HG03575 (cell line): ENCODE results near the gene PRDM10.
"Not testable (repeated sequence)": the region's sequence is repeated elsewhere in the genome, so short reads cannot be mapped to it uniquely, and the experiment has no call there.

ENCODE experiments used
- ATAC-seq: cut with Tn5 transposase; IDR thresholded peaks from one replicate; pipeline ENCODE4 v1.9.1; 2021; ENCODE audit not compliant: unreplicated experiment, insufficient number of reproducible peaks, low FRiP score; ENCODE audit errors: extremely low read depth

The PRDM10 gene

DNA sequence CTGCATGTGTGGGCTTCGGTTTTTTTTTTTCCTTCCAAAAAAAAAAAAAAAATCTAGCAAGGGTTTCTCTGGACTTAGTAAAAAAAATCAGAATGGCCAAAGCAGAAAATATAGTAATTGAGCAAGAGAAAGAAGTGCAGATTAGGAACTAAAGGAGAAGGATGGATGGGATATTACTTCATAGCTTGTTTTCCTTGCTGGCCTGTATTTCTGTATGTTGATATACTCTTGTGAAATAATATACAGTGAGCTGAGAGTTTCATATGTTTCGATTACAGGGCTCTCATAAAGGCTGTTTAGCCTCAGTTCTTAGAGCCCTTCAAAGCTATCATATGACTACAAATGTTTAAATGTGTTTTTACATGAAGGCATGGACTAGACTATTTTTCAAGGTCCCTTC, 72.9 kb downstream of the PRDM10 start:
- no peak for ATAC-seq

DNA sequence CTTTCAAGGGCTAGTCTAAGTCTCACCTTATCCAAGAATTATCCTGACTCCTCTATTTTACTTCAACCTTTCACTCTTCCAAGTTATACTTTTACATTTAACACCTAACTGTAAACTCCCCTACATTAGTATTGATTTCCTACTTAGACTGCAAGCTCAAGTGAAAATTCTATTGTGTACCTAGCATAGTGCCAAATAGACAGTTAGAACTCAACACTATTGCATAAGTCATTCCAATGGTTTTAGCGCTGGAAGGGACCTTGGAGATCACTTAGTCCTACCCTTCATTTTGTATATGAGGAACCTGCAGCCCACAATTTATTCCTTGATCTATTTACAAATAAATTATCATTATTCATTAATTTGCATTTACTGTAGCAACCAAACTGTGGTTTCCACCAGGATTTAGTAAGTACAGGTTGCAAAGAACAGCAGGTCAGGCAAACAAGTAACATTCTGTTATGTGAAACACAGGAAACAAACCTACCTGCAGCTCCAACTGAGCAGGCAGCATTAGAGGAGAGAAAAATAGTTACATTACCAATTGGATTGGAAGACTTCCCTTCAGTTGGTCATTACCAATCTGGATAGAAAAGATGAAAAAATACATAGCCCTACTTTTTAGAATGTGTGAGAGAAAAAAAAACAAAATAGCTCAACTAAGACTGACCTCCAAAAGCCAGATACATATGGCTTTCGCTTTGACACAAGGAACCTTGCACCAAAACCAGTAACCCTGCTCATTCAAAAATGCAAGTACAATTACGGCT, 73.5 kb downstream of the PRDM10 start:
- no peak for ATAC-seq

DNA sequence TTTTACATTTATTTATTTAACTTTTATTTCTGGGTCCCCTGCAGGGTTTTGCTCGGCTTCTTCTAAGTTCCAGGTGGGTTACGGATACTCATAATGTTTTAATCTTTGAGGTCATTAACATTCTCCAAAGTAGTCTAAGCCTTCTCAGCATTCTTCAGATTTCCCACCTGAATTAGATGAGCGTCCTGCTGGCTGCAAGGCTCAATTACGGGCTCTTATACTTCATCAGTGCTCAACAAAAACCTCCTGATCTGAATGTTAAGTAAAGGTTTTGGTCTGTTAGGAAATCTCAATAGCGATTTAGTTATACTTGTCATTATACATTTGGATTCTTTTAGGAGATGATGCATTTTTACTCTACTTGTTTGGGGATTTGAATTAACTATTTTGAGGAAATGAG, 80.0 kb downstream of the PRDM10 start:
- ATAC-seq: no peak

DNA sequence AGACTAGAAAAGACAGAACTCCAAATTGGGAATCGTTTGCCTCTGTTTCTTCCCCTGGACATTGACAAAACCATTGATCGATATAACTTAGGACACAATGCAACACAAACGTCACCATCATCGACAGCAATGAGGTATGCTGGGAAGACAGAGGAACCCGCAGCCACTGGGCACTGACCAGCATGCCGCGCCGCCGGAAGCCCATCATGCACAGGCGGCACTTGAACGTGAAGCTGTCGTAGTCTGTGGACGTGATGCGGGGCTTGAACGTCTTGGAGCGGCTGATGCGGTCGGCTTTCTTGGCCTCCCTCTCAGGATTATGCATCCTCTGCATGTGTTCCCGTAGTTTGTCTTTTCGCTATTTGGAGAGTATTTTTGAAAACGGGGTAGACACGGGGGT, 84.3 kb downstream of the PRDM10 start:
- ATAC-seq: no peak

DNA sequence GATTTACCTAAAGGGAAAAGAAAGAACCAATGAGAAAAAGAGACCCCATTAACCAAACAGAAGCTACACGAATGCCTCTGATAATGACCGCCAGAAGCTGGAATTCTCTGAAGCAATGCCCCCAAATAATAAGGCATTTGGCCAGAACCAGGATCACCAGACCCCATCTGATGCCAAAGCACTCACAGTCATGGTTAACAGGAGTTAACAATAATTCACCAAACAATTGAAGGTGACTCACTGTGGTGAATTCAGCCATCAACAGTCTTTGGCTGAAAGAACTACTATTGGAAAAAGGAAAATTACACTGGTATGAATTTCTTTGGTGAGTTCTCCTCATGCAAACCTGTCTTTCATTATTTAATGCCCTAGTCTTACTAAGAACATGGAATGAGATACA, 85.4 kb downstream of the PRDM10 start:
- ATAC-seq: no peak

DNA sequence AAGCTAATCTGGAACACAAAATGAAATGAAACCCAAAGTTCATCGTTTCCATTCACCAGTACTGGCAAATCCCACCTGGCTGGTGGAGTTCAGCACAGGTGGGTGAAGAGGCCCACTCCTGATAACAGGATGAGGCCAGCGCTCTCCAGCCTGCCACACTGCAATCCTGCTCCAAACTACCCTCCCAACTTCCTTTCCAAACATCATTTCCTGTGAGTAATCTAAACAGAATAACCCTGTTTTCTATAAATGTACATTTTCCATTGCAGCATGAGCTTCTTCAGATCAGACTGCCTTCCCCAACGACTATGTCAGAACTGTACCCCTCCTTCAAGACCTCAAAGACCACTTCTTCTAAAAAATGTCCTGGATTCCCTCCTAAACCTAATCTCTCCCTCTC, 91.3 kb downstream of the PRDM10 start:
- ATAC-seq: no peak

DNA sequence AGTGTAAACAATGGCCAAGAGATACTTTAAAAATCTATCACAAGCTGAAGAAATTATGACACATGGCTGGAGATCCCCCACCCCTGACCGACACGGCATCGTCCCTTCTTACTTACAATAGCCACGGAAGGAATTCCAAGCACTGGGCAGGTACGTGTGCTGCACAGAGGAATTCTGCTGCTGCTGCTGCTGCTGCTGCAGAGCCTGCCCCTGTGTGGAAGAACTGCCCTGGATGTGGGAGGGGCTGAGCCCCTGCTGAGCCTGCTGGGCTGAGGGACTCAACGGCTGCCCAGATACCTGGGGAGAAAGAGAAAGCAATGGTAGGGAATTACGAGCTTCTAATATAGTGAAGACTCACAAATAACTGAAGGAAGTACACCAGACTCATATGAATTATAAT, 92.3 kb downstream of the PRDM10 start:
- ATAC-seq: no peak

DNA sequence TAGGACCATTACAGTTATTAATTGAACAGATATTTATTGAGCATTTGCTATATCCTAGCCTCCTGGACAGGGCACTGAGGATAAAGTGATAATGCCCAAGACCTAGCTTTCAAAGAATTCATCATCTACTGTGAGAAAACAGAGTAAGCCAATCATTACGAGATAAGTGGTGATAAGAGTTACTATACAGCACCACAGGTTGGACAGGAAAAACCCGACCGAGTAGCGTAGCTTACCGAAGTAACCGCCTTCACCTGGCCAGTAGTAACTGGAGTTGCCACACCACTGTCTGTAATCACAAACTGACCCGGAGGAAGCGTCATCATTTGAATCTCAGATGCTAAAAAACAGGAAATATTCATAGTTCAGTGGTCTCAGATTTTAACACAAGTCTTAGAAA, 97.2 kb downstream of the PRDM10 start:
- ATAC-seq: no peak

DNA sequence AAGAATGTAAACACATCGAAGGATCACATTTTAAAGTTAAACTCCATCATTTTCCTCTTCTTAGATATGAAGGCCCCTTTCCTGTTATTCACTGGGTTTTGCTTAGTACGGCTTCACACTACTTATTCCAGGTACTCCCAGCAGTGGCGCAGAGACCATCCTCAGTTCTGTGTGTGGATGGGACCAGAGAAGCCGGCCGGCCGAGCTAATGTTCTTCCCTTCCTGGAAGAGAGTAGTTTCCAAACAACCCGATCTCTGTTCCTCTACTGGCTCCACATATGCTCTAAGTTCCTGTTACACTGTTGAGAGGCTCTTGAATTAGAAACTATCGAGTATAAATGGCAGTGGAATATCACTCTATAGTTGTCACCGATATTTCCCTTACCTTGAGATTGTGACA, 106.6 kb downstream of the PRDM10 start:
- ATAC-seq: no peak

DNA sequence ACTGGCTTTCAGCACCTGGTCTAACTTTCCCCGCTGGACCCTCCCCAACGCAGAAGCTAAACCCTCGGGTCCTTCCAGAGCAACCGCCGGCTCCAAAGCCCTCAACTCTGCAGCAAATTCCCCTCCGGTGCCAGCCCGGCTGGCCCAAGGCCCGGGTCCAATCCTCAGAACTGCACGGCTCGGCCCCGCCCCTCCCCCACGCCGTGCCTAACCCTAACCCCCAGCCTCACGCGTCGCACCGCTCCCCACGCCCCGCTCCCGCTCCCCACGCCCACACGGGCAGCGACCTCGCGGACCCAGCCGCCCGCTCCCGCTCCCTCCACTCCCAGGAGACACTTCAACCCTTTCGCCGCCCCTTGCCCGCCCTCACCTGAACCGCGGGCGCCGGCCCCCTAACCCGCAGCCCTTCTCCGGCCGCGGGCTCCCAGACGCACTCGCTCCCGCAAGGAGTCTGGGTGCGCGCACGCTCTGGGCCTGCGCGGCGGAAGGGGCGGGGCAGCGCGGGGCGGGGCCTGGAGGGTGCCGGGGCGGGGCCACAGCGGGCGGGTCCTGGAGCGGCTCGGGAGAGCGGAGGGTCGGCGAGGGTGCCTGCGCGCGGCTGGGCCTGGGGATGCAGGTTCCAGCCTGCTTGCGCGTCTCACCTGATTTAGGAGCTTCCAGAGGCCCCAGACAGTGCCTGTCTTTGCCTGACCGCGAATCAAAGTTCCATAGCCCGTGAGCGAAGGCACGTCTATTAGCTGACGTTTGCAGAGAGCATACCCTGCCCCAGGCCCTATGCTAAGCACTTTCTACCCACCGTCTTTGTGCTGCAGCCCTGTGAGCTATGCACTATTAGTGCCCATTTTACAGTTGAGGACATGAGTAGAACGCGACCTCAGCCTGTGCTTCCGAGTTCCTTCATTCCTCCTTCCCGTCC, 107.3 kb downstream of the PRDM10 start, which contains the start of gene NFRKB:
TSS of gene NFRKB (minus strand) at position 453 of the 916 bp plus-strand sequence. CDS start 2,729 bp downstream, outside the sequence.
- peak; percentile 37 for ATAC-seq

DNA sequence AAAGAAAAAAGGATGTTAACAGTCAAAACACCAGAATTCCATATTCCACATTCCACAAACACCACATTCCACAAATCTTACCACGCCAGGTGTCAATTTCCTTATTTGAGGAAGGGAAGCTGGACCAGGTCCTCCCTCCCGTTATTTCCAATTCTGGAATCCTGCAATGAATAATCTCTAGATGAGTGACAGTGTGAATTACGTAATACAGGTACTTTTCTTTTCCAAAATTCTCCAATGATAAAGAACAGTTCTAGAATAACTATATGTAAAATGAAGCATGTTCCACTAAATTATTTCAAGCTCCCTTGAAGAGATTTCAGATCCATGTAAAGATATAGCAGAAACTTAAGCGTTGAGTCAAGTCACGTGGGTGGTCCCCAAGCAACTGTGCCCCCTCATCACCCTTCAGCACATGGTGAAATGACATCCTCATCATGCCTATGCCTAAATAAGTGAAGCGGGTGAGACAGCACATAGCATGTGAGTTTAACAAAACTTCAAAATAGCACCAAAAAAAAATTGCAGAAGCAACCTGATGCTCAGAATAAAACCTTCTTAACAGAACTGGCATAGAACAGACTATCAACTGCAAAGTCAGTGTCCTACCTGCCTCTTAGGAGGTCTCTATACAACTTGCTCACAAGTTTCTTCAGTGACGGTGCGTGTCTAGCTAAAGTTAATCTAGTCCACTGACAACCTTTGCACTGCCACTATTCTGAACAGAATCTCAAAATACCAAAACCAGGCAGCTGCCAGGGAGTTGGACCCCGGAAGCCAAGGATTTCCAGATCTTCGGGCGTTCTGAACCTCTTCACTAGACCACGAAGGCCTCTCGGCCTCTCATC, 108.1 kb downstream of the PRDM10 start:
- peak; percentile 16 for ATAC-seq

DNA sequence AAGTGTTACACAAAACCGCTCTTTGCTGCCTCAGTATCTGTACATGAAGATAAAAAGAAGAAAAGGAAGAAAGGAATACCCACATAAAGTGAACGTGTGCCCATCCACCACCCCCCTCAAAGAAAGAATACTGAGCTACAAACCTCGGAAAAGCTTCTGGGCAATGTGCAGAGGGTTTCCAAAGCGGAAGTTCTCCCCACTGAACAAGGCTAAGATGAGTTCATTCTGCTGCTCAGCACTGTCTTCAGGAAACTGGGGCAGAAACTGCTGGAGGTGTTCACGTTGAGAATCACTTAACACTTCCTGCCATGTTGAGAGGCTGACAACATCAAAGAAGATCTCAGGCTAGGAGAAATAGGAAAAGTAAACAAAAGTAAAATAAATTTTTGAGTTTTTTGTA, 114.2 kb downstream of the PRDM10 start:
- no peak for ATAC-seq

DNA sequence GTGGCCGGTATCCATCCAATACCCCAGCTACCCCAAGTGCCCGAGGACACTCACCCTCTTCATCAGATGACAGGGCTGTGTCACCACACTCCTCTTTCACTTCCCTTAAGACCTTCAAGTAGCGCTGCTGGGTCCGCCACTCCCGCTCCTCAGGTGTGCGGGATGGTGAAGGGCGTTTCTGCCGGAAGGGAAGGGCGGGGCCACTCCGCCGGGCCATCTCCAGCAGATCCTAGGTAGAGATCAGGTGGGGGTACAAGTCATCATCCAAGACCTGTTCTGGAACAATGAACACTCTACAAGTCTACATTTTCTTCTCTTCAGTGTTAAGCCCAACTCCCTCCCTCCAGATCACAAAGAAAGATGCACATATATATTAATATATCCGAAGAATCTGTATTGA, 117.3 kb downstream of the PRDM10 start:
- no peak for ATAC-seq

DNA sequence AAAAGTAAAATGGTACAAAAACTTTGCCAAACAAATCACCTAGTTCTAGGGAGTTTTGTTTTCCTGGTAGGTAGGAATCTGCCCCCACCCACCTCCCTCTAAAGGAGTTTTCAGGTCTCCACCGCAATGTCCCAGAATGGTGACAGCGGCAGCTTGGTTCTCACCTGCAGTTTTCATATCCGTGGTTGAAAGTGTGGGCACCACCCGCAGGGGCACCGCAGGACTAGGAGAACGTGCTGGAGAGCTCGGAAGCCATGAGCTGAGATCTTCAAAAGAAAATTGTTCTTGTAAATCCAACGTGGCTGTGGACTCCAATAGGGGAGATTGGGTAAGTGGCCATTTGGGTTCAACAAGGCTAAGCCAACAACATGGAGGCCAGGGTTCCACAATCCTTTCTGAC, 118.1 kb downstream of the PRDM10 start:
- ATAC-seq: no peak

DNA sequence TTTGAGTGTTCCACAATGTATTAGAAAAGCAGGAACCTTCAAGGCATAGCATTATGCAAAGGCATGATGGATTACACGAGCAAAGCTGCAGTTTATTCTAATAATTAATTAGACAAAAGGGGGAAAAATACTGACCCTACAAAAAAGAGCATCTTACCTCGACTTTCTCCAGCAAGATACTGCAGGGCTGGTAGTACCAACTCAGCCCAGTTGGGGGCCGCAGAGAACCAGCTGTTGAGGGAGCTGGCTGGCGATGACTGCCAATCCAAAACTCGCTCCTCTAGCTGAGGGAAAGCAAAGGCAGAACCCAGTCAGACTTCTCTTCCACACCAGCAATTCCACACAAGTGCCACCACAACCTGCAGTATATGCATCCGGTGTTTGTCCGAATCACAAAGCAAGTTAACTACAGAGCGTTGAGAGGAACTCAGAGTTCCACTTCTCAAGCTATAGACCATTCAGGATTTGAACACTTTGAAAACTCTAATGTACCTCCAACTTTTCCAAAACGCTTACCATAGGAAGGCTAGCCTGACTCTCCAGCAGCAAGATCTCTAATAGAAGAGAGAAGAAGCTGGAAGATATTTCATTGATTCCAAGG, 121.0 kb downstream of the PRDM10 start:
- no peak for ATAC-seq

DNA sequence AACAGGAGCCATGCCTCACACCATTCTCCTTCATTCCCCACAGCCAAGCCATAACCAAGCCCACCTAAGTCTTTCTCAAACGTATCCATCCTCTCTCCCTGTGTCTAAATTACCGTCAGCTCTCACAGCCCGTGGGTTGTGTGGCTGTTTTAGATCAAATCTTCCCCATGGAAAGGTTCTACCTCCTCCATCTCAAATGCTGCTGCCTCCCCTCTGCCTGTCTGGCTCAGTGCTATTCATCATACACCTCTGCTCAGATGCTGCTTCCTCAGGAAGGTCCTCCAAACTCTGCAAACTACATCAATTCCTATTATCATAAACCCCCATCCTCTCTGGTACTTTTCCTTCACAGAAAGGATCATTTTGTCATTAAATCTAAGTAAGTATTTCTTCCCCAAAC, 122.3 kb downstream of the PRDM10 start:
- ATAC-seq: no peak

DNA sequence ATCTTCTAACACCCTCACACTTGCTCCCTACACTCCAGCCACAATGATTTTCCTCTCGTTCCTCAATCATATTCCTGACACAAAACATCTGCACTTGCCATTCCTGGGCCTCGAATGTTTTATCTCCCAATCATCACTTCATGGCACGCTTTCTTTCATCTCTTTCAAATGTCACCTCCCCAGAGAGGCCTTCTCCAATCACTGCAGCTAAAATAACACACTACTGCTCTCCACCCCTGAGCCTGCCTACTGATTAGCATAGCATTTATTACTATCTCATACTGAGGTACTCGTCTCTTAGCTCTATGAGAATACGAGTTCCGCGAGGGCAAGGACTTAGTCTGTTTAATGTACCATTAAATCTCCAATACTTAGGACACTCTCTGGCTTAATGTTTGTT, 130.7 kb downstream of the PRDM10 start:
- no peak for ATAC-seq

DNA sequence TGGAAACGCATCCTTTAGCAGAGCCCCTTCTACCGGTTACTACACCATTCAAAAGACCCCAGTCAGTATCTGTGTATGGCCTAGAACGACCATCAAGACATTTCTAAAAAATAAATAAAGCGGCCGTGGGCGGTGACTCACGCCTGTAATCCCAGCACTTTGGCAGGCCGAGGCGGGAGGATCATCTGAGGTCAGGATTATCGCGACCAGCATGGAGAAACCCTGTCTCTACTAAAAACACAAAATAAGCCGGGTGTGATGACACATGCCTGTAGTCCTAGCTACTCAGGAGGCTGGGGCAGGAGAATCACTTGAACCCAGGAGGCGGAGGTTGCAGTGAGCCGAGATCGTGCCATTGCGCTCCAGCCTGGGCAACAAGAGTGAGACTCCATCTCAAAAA, 134.0 kb downstream of the PRDM10 start:
- not testable (repeated sequence) for ATAC-seq

DNA sequence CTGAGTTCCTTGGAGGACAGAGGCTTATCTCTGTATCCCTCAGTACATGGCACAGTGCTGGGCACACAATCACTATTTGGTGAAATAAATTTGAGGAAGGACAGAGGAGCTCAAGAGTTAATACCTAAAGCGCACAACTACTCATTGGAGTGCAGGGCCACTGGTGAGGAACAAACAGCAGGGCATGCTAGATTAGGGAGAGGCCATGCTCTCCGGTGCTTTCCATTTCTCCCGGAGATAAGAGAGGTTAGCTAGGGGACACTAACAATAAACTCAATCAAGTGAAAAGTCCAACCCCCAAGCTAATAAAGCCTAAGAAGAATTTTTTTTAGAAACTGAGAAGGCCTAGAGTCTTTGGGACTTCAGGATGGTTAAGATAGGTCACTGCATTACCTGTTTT, 136.3 kb downstream of the PRDM10 start:
- no peak for ATAC-seq
